GM23338 (cell line): Measurements from ENCODE around the gene TNC. TPM values are rescaled to one million over a fixed set of nuclear protein-coding genes. Genes with fewer than 3 reads are reported as not detected.

ENCODE experiments used
- ATAC-seq: fragments of 200-7000 bp; cut with Tn5 transposase; 3 replicates; pipeline ENCODE4 v1.9.1; 2020
- DNase-seq: peaks from one replicate; pipeline ENCODE4 v3.0.0-alpha.2; 2015; ENCODE audit warnings: low spot score
- H2AFZ ChIP-seq: fragments of 200-600 bp; sonication (generic); 2 replicates; pipeline ENCODE4 v1.8.0; 2016; ENCODE audit warnings: antibody characterized with exemption, mild to moderate bottlenecking, moderate library complexity
- H3F3A ChIP-seq: fragments of 200-600 bp; sonication (generic); replicated peaks from 2 replicates; pipeline ENCODE4 v1.8.0; 2017; ENCODE audit warnings: antibody characterized with exemption, mixed run types, low read depth
- H3K27ac ChIP-seq: fragments of 200-600 bp; sonication (generic); 2 replicates; pipeline ENCODE4 v1.6.1; 2016; ENCODE audit warnings: low read depth
- H3K27me3 ChIP-seq: fragments of 200-600 bp; sonication (generic); 2 replicates; pipeline ENCODE4 v1.8.0; 2016; ENCODE audit warnings: mild to moderate bottlenecking, mixed run types, moderate library complexity; ENCODE audit not compliant: insufficient read depth
- H3K36me3 ChIP-seq: fragments of 200-600 bp; sonication (generic); 2 replicates; pipeline ENCODE4 v1.8.0; 2016; ENCODE audit warnings: mild to moderate bottlenecking; ENCODE audit not compliant: insufficient read depth
- H3K4me1 ChIP-seq: fragments of 200-600 bp; sonication (generic); 2 replicates; pipeline ENCODE4 v1.8.0; 2016; ENCODE audit warnings: mild to moderate bottlenecking, moderate library complexity; ENCODE audit not compliant: insufficient read depth
- H3K4me2 ChIP-seq: fragments of 200-600 bp; sonication (generic); 2 replicates; pipeline ENCODE4 v1.7.1; 2017; ENCODE audit warnings: mixed run types
- H3K4me3 ChIP-seq: fragments of 200-600 bp; sonication (generic); 2 replicates; pipeline ENCODE4 v1.6.1; 2016; ENCODE audit warnings: mixed run types
- H3K79me2 ChIP-seq: fragments of 200-600 bp; sonication (generic); replicated peaks from 2 replicates; pipeline ENCODE4 v1.8.0; 2017; ENCODE audit warnings: mild to moderate bottlenecking; ENCODE audit not compliant: insufficient read depth
- H3K9me2 ChIP-seq: fragments of 200-600 bp; sonication (generic); 2 replicates; pipeline ENCODE4 v1.8.0; 2017; ENCODE audit not compliant: insufficient read depth
- H4K20me1 ChIP-seq: fragments of 200-600 bp; sonication (generic); replicated peaks from 2 replicates; pipeline ENCODE4 v1.8.0; 2017; ENCODE audit warnings: mild to moderate bottlenecking; ENCODE audit not compliant: insufficient read depth
- H3K27ac Mint-ChIP-seq: 2 replicates; pipeline ENCODE4 v1.8.0; 2020; ENCODE audit warnings: inconsistent platforms, mild to moderate bottlenecking, moderate library complexity, mixed read lengths
- H3K27me3 Mint-ChIP-seq: 3 replicates; pipeline ENCODE4 v1.8.0; 2022; ENCODE audit warnings: low read depth, mild to moderate bottlenecking, moderate library complexity, mixed read lengths, inconsistent platforms; ENCODE audit not compliant: insufficient read depth, poor library complexity
- H3K36me3 Mint-ChIP-seq: 3 replicates; pipeline ENCODE4 v1.8.0; 2021; ENCODE audit warnings: low read depth, mild to moderate bottlenecking, inconsistent platforms, moderate library complexity, mixed read lengths
- H3K4me1 Mint-ChIP-seq: 3 replicates; pipeline ENCODE4 v1.8.0; 2020; ENCODE audit warnings: mild to moderate bottlenecking, inconsistent platforms, mixed read lengths
- H3K4me3 Mint-ChIP-seq: 3 replicates; pipeline ENCODE4 v1.8.0; 2021; ENCODE audit warnings: moderate library complexity, mild to moderate bottlenecking, inconsistent platforms, mixed read lengths
- H3K9me3 Mint-ChIP-seq: 3 replicates; pipeline ENCODE4 v1.8.0; 2020; ENCODE audit warnings: moderate library complexity, mild to moderate bottlenecking, inconsistent platforms, mixed read lengths
- CREB1 ChIP-seq: fragments of 250-450 bp; sonication (Bioruptor Pico); IDR thresholded peaks from 2 replicates; pipeline ENCODE4 v1.5.0; 2020; ENCODE audit warnings: low read depth, mild to moderate bottlenecking, moderate library complexity
- CTCF ChIP-seq, 2 experiments: fragments of 200-600 bp in 1 of 2; sonication (generic) in 1 of 2; conservative IDR thresholded peaks; 2 replicates each; pipeline versions ENCODE4 v1.5.1 to v1.6.1; 2016 to 2017; ENCODE audit warnings: antibody characterized with exemption in 2 of 2, low read depth in 2 of 2, mild to moderate bottlenecking in 2 of 2, moderate library complexity in 1 of 2
- EZH2 ChIP-seq: fragments of 200-600 bp; sonication (generic); IDR thresholded peaks from one replicate; pipeline ENCODE4 v1.8.0; 2017; ENCODE audit warnings: antibody characterized with exemption, mild to moderate bottlenecking, low read depth; ENCODE audit not compliant: unreplicated experiment
- EZH2phosphoT487 ChIP-seq: fragments of 200-600 bp; sonication (generic); IDR thresholded peaks from one replicate; pipeline ENCODE4 v1.8.1; 2018; ENCODE audit warnings: antibody characterized with exemption; ENCODE audit not compliant: unreplicated experiment
- JUNB ChIP-seq: IDR thresholded peaks from one replicate; pipeline ENCODE4 v1.6.1; 2016; ENCODE audit warnings: antibody characterized with exemption; ENCODE audit not compliant: unreplicated experiment
- NANOG ChIP-seq: IDR thresholded peaks from 2 replicates; pipeline ENCODE4 v1.6.1; 2016; ENCODE audit warnings: antibody characterized with exemption, borderline replicate concordance
- POLR2AphosphoS5 ChIP-seq: IDR thresholded peaks from 2 replicates; pipeline ENCODE4 v1.6.1; 2016; ENCODE audit warnings: antibody characterized with exemption, low read depth
- REST ChIP-seq: IDR thresholded peaks from one replicate; pipeline ENCODE4 v1.6.1; 2018; ENCODE audit warnings: antibody characterized with exemption; ENCODE audit not compliant: unreplicated experiment
- STAT1 ChIP-seq: IDR thresholded peaks from one replicate; pipeline ENCODE4 v1.6.1; 2016; ENCODE audit warnings: antibody characterized with exemption; ENCODE audit not compliant: unreplicated experiment
- ZNF114 ChIP-seq: fragments of 250-450 bp; sonication (Bioruptor Pico); IDR thresholded peaks from 2 replicates; pipeline ENCODE4 v1.5.0; 2020; ENCODE audit warnings: mild to moderate bottlenecking, moderate library complexity
- ZNF331 ChIP-seq: fragments of 250-450 bp; sonication (Bioruptor Pico); IDR thresholded peaks from 2 replicates; pipeline ENCODE4 v1.5.0; 2020; ENCODE audit warnings: low read depth, mild to moderate bottlenecking, moderate library complexity
- polyA plus RNA-seq: library from polyadenylated mRNA; unstranded; fragments of >200 nt; fragmentation: Nextera tagmentation; extraction: Ambion mirVana; gene quantifications from 2 replicates; pipeline ENCODE4 v1.2.1, GENCODE V29; 2016
- total RNA-seq: library from RNA; depleted of rRNA; stranded (reverse); fragments of >200 nt; shearing (Covaris generic); gene quantifications from 2 replicates; pipeline ENCODE4 v1.2.3, GENCODE V29; 2014
- TF ChIP-seq, protein P1 (sequence below): IDR thresholded peaks from 2 replicates; pipeline ENCODE4 v1.6.1; 2016; ENCODE audit warnings: antibody characterized with exemption
- TF ChIP-seq, protein P2 (sequence below): fragments of 250-450 bp; sonication (Bioruptor Pico); IDR thresholded peaks from 2 replicates; pipeline ENCODE4 v1.5.0; 2020; ENCODE audit warnings: mild to moderate bottlenecking, moderate library complexity

The TNC gene
- total and polyA plus RNA-seq, 2 experiments from 2014 or later = 0.89 to 2.7 TPM

DNA sequence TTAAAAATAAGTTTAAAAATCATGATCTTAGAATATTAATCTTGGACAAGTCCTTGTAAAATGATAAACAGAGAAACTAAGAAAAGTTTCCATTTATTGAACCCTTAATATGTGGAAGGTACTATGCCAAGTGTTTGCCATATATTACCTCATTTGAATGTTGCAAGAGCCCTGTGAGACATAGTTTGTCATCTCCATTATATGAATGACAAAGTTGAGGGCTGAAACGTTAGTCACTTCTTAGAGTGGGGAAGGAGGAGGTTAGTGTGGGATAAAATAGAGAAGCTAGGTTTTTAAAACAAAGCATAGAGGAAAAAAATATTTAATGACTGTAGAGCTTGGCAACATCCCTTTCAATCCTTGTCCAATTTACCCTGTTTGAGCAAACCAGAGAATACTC is 2.0 kb downstream of the TNC start:
- Histone ChIP-seq H3K27ac (no peak overlapping the region), H3K36me3 (no peaks in the 10 kb centered on the region), H3K9me2 (0 out of 2 replicates have a peak, but pooled peaks cover 3% of the 10 kb centered on the region), H4K20me1 (no peaks in the 10 kb centered on the region), H3K4me1 (peaks cover 17% of the 10 kb centered on the region), H3K79me2 (no peaks in the 10 kb centered on the region), H3F3A (no peaks in the 10 kb centered on the region), H3K4me3 (no peak overlapping the region), H3K4me2 (no peak overlapping the region), H2AFZ (no peak overlapping the region), H3K27me3 (peaks cover 53% of the 10 kb centered on the region)
- no peaks in the 10 kb centered on the region for H3K9me3 Mint-ChIP-seq
- DNase-seq = no peak
- H3K4me3 Mint-ChIP-seq = no peak overlapping the region
- H3K27me3 Mint-ChIP-seq = peaks cover 26% of the 10 kb centered on the region
- TF ChIP-seq, protein P1, sequence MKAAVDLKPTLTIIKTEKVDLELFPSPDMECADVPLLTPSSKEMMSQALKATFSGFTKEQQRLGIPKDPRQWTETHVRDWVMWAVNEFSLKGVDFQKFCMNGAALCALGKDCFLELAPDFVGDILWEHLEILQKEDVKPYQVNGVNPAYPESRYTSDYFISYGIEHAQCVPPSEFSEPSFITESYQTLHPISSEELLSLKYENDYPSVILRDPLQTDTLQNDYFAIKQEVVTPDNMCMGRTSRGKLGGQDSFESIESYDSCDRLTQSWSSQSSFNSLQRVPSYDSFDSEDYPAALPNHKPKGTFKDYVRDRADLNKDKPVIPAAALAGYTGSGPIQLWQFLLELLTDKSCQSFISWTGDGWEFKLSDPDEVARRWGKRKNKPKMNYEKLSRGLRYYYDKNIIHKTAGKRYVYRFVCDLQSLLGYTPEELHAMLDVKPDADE = no peak
- TF ChIP-seq NANOG (no peak), ZNF114 (CRISPR knock-in tag) (no peak), EZH2phosphoT487 (no peak), JUNB (no peak), ZNF331 (CRISPR knock-in tag) (no peak), REST (no peak), CTCF (conservative IDR thresholded peaks at IDR 0.05; ENCODE audit: low read depth in 2 of 2) (no peak), POLR2AphosphoS5 (no peak), CREB1 (CRISPR knock-in tag) (no peak), STAT1 (no peak), EZH2 (no peak)
- TF ChIP-seq, protein P2, sequence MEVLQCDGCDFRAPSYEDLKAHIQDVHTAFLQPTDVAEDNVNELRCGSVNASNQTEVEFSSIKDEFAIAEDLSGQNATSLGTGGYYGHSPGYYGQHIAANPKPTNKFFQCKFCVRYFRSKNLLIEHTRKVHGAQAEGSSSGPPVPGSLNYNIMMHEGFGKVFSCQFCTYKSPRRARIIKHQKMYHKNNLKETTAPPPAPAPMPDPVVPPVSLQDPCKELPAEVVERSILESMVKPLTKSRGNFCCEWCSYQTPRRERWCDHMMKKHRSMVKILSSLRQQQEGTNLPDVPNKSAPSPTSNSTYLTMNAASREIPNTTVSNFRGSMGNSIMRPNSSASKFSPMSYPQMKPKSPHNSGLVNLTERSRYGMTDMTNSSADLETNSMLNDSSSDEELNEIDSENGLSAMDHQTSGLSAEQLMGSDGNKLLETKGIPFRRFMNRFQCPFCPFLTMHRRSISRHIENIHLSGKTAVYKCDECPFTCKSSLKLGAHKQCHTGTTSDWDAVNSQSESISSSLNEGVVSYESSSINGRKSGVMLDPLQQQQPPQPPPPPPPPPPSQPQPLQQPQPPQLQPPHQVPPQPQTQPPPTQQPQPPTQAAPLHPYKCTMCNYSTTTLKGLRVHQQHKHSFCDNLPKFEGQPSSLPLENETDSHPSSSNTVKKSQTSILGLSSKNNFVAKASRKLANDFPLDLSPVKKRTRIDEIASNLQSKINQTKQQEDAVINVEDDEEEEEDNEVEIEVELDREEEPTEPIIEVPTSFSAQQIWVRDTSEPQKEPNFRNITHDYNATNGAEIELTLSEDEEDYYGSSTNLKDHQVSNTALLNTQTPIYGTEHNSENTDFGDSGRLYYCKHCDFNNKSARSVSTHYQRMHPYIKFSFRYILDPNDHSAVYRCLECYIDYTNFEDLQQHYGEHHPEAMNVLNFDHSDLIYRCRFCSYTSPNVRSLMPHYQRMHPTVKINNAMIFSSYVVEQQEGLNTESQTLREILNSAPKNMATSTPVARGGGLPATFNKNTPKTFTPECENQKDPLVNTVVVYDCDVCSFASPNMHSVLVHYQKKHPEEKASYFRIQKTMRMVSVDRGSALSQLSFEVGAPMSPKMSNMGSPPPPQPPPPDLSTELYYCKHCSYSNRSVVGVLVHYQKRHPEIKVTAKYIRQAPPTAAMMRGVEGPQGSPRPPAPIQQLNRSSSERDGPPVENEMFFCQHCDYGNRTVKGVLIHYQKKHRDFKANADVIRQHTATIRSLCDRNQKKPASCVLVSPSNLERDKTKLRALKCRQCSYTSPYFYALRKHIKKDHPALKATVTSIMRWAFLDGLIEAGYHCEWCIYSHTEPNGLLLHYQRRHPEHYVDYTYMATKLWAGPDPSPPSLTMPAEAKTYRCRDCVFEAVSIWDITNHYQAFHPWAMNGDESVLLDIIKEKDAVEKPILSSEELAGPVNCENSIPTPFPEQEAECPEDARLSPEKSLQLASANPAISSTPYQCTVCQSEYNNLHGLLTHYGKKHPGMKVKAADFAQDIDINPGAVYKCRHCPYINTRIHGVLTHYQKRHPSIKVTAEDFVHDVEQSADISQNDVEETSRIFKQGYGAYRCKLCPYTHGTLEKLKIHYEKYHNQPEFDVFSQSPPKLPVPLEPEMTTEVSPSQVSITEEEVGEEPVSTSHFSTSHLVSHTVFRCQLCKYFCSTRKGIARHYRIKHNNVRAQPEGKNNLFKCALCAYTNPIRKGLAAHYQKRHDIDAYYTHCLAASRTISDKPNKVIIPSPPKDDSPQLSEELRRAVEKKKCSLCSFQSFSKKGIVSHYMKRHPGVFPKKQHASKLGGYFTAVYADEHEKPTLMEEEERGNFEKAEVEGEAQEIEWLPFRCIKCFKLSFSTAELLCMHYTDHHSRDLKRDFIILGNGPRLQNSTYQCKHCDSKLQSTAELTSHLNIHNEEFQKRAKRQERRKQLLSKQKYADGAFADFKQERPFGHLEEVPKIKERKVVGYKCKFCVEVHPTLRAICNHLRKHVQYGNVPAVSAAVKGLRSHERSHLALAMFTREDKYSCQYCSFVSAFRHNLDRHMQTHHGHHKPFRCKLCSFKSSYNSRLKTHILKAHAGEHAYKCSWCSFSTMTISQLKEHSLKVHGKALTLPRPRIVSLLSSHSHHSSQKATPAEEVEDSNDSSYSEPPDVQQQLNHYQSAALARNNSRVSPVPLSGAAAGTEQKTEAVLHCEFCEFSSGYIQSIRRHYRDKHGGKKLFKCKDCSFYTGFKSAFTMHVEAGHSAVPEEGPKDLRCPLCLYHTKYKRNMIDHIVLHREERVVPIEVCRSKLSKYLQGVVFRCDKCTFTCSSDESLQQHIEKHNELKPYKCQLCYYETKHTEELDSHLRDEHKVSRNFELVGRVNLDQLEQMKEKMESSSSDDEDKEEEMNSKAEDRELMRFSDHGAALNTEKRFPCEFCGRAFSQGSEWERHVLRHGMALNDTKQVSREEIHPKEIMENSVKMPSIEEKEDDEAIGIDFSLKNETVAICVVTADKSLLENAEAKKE (CRISPR knock-in tag) = no peak
- no peaks in the 10 kb centered on the region for H3K36me3 Mint-ChIP-seq
- peaks cover 19% of the 10 kb centered on the region for H3K4me1 Mint-ChIP-seq
- ATAC-seq = no peak
- no peak overlapping the region for H3K27ac Mint-ChIP-seq
